22Rv1 (cell line): Measurements from ENCODE around the gene KCNIP4.

ENCODE experiments used
- H3K27ac ChIP-seq: fragments of 450-650 bp; 2 replicates; pipeline ENCODE4 v1.5.1; 2017
- ZFX ChIP-seq: fragments of 450-650 bp; IDR thresholded peaks from 2 replicates; pipeline ENCODE4 v1.6.1; 2017; ENCODE audit warnings: antibody characterized with exemption, borderline replicate concordance
- TF ChIP-seq, protein P1 (sequence below): fragments of 450-650 bp; IDR thresholded peaks from 2 replicates; pipeline ENCODE4 v1.5.1; 2017; ENCODE audit warnings: mild to moderate bottlenecking

The KCNIP4 gene

DNA sequence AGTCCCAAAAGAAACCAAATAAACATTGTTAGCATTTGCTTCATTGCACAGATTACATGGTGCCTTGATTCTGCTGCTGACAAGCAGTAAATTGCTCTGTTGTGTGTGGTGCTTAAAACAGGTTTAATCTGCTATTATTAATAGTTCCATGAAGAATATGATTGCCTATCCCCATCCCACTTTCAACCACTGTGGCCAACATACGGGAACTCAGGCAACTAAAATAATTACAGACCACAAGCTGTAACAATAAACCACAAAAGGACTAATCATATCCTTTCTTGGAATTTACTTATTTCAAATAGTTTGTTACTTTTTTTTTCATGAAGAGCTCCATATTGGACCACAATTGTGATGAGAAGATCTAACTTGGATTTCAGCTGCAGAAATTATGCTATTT, 1116.8 kb downstream of the KCNIP4 start:
- TF ChIP-seq, protein P1, sequence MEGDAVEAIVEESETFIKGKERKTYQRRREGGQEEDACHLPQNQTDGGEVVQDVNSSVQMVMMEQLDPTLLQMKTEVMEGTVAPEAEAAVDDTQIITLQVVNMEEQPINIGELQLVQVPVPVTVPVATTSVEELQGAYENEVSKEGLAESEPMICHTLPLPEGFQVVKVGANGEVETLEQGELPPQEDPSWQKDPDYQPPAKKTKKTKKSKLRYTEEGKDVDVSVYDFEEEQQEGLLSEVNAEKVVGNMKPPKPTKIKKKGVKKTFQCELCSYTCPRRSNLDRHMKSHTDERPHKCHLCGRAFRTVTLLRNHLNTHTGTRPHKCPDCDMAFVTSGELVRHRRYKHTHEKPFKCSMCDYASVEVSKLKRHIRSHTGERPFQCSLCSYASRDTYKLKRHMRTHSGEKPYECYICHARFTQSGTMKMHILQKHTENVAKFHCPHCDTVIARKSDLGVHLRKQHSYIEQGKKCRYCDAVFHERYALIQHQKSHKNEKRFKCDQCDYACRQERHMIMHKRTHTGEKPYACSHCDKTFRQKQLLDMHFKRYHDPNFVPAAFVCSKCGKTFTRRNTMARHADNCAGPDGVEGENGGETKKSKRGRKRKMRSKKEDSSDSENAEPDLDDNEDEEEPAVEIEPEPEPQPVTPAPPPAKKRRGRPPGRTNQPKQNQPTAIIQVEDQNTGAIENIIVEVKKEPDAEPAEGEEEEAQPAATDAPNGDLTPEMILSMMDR, result no peak
- TF ChIP-seq ZFX, result no peak
- H3K27ac ChIP-seq, result no peak overlapping the region

DNA sequence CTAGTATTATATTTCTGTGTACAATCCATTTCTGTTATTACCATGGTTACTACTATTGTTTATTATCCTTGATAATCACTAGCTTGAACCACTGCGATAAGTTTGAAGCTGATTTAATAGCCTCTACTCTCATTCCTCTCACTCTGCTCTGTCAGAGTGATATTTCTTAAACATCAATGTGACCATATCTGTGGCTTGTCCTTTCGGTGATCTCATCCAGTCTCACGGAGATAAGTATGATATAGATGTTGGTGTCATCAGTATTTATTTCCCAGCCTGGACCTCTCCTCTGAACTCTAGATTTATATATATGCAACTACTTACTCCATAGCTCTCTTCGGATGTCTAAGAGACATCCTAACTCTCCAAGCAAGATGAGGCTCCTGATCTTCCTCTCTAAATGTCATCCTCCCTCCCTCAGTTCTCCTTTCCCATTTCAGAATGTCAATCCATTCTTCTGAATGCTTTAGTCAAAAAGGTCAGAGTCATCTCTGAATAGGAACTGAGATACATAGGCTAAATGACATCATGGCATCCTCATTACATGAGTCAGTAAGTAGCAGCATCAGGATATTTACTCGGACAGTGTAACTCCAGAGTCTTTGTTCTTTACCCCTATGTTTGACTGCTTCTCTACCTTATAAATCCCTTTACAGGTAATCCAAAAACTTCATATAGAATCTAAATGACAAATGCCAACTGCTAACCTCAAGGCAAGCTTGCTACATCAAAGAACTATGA, 1118.8 kb downstream of the KCNIP4 start:
- no peak overlapping the region for H3K27ac ChIP-seq
- TF ChIP-seq ZFX, result no peak
- TF ChIP-seq, protein P1, result no peak

DNA sequence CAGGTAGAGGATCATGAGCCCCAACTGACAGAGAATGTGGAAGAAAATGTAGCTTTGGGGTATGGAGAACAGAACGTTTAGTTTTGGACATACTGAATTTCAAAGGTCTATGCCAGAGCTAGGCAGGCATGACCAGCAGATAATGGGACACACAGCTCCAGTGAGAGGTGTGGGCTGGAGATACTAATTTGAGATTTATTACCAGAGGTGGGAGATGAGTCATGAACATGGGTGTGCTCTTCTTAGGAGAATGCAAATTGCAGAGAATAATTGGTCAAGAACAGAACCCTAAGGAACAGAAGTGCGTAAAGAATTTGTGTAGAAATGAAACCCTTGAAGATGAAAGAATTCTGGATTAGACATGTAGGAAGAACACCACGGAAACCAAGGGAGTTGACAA, 1123.1 kb downstream of the KCNIP4 start:
- no peak overlapping the region for H3K27ac ChIP-seq

DNA sequence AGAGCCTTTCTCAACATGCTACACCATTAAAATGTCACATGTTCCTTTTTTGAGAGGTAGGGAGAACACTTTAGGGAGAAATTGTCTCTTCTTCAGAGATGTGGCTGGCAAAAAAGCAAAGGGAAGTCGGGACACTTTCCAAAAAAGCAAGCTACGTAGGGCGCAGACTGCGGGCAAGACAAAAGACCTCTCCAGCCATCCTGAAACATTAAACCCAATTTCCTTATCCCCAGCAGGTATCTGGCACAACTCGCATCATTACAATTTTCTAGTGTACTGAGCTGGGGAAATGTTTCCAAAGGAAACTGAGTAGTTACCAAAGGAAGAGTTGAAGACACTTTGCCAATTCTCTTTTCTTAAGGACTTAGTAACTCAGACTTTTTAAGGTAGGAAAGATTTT, 1132.3 kb downstream of the KCNIP4 start:
- TF ChIP-seq, protein P1, result no peak
- no peak for TF ChIP-seq ZFX
- no peak overlapping the region for H3K27ac ChIP-seq

More for the DNA sequence above, 1123.1 kb downstream of the KCNIP4 start:
- TF ChIP-seq, protein P1, result no peak
- TF ChIP-seq ZFX, result no peak

DNA sequence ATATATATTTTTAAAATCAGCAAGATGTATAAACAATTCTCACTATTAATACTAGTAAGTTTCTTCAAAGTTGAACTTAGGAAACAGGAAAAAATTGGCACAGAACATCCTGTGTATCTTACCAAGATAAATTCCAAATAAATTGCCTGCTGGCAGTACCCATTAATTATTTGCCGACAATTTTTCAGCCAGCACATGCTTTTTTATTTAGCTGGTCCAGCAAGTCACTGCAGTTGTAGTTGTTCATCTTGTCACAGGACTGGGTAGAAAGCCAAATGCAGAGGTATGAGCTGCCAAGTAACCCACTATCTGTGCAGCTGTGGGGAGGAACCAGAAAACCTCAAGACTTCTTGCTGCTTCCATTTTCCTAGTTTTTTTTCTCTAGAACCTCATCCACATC, 1134.9 kb downstream of the KCNIP4 start:
- no peak for TF ChIP-seq ZFX
- TF ChIP-seq, protein P1, result no peak
- H3K27ac ChIP-seq, result no peak overlapping the region

DNA sequence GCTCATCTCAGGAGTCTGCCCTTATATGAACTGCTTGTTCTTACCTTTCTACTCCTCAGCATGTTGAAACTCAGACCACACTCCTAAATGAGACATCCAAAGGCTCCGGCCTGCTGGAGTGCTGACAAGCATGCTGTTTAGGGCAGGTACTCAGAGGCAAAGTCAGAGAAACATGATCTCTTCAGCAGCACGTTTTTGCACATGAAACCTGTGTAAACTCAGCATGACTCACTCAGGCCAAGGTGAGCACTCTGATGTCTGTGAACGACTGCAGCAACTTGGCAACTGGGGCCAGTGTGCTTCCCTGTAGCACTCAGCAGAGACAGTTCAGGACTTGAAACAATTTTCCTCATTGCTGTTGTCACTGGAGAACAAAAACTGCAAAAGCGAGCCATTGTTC, 1138.8 kb downstream of the KCNIP4 start:
- no peak overlapping the region for H3K27ac ChIP-seq
- no peak for TF ChIP-seq ZFX

DNA sequence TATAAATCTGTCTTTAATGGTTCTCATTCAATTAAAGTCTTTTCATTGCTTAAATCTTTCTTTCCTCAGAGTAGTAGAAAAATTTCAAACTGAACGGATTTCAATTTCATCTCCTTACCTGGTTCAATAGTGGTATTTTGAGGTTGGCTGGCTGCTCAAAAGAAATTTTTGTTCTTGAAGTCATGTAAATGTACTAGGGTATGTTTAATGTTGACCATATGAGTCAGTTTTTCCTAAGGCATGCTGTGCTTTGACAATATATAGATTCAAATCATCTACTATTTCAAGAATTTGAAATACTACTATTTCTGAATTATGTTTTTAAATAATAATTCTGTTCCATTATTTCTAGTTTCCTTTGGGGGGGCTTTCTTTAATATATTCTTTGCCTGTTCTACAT, 1142.9 kb downstream of the KCNIP4 start:
- TF ChIP-seq, protein P1, result no peak
- no peak for TF ChIP-seq ZFX
- no peak overlapping the region for H3K27ac ChIP-seq
